SK-N-SH treated with all-trans-retinoic acid at 6 μM for 48 hours (cell line): ENCODE measurements around the gene ACSM3.
"Not testable (repeated sequence)": the region's sequence is repeated elsewhere in the genome, so short reads cannot be mapped to it uniquely, and the experiment has no call there.

ENCODE experiments used
- ATAC-seq: fragments of 200-7000 bp; cut with Tn5 transposase; 3 replicates; pipeline ENCODE4 v1.9.1; 2020; ENCODE audit warnings: mild to moderate bottlenecking, moderate library complexity
- CSDC2 ChIP-seq: fragments of 250-450 bp; sonication (Bioruptor Pico); IDR thresholded peaks from 2 replicates; pipeline ENCODE4 v1.5.0; 2020; ENCODE audit warnings: mild to moderate bottlenecking, moderate library complexity
- ESRRG ChIP-seq: fragments of 250-450 bp; sonication (Bioruptor Pico); IDR thresholded peaks from 2 replicates; pipeline ENCODE4 v1.6.1; 2021; ENCODE audit warnings: mild to moderate bottlenecking
- GLIS3 ChIP-seq: fragments of 250-450 bp; sonication (Bioruptor Pico); IDR thresholded peaks from 2 replicates; pipeline ENCODE4 v1.5.0; 2020; ENCODE audit warnings: mild to moderate bottlenecking, moderate library complexity
- OSR1 ChIP-seq: fragments of 250-450 bp; sonication (Bioruptor Pico); IDR thresholded peaks from 2 replicates; pipeline ENCODE4 v1.8.0; 2022; ENCODE audit warnings: moderate library complexity, mild to moderate bottlenecking, inconsistent platforms
- RARB ChIP-seq: fragments of 250-450 bp; sonication (Bioruptor Pico); IDR thresholded peaks from 2 replicates; pipeline ENCODE4 v1.8.0; 2021; ENCODE audit warnings: mild to moderate bottlenecking, moderate library complexity
- TCF4 ChIP-seq: fragments of 250-450 bp; sonication (Bioruptor Pico); IDR thresholded peaks from 2 replicates; pipeline ENCODE4 v1.8.0; 2021; ENCODE audit warnings: mild to moderate bottlenecking, moderate library complexity, borderline replicate concordance
- TOX ChIP-seq: fragments of 250-450 bp; sonication (Bioruptor Pico); IDR thresholded peaks from 2 replicates; pipeline ENCODE4 v1.8.0; 2021; ENCODE audit warnings: mild to moderate bottlenecking, moderate library complexity, borderline replicate concordance
- ZC3H10 ChIP-seq: fragments of 250-450 bp; sonication (Bioruptor Pico); IDR thresholded peaks from 2 replicates; pipeline ENCODE4 v1.5.1; 2021; ENCODE audit warnings: mild to moderate bottlenecking, moderate library complexity
- ZFP3 ChIP-seq: fragments of 250-450 bp; sonication (Bioruptor Pico); IDR thresholded peaks from 2 replicates; pipeline ENCODE4 v1.5.0; 2020; ENCODE audit warnings: mild to moderate bottlenecking, moderate library complexity
- ZFP30 ChIP-seq: fragments of 450-650 bp; formaldehyde crosslinking; IDR thresholded peaks from 2 replicates; pipeline ENCODE4 v1.5.0; 2022; ENCODE audit warnings: mild to moderate bottlenecking, moderate library complexity
- ZNF565 ChIP-seq: fragments of 450-650 bp; formaldehyde crosslinking; conservative IDR thresholded peaks from 2 replicates; pipeline ENCODE4 v1.5.0; 2020; ENCODE audit warnings: low read depth, mild to moderate bottlenecking, moderate library complexity
- ZNF70 ChIP-seq: fragments of 450-650 bp; formaldehyde crosslinking; IDR thresholded peaks from 2 replicates; pipeline ENCODE4 v1.5.0; 2020; ENCODE audit warnings: mild to moderate bottlenecking, moderate library complexity
- TF ChIP-seq, protein P1 (sequence below): fragments of 250-450 bp; sonication (Bioruptor Pico); IDR thresholded peaks from 2 replicates; pipeline ENCODE4 v1.5.1; 2021; ENCODE audit warnings: mild to moderate bottlenecking, moderate library complexity
- TF ChIP-seq, protein P2 (sequence below): fragments of 250-450 bp; sonication (Bioruptor Pico); IDR thresholded peaks from 2 replicates; pipeline ENCODE4 v1.8.0; 2020; ENCODE audit warnings: mild to moderate bottlenecking, moderate library complexity, borderline replicate concordance
- TF ChIP-seq, protein P3 (sequence below): fragments of 250-450 bp; sonication (Bioruptor Pico); IDR thresholded peaks from 2 replicates; pipeline ENCODE4 v1.8.0; 2021; ENCODE audit warnings: low read depth, mild to moderate bottlenecking, moderate library complexity, borderline replicate concordance
- TF ChIP-seq, protein P4 (sequence below): fragments of 250-450 bp; sonication (Bioruptor Pico); IDR thresholded peaks from 2 replicates; pipeline ENCODE4 v1.5.0; 2020; ENCODE audit warnings: mild to moderate bottlenecking, moderate library complexity
- TF ChIP-seq, protein P5 (sequence below): fragments of 250-450 bp; sonication (Bioruptor Pico); IDR thresholded peaks from 2 replicates; pipeline ENCODE4 v1.5.1; 2020; ENCODE audit warnings: low read depth, mild to moderate bottlenecking, moderate library complexity

ACSM3 gene, protein sequence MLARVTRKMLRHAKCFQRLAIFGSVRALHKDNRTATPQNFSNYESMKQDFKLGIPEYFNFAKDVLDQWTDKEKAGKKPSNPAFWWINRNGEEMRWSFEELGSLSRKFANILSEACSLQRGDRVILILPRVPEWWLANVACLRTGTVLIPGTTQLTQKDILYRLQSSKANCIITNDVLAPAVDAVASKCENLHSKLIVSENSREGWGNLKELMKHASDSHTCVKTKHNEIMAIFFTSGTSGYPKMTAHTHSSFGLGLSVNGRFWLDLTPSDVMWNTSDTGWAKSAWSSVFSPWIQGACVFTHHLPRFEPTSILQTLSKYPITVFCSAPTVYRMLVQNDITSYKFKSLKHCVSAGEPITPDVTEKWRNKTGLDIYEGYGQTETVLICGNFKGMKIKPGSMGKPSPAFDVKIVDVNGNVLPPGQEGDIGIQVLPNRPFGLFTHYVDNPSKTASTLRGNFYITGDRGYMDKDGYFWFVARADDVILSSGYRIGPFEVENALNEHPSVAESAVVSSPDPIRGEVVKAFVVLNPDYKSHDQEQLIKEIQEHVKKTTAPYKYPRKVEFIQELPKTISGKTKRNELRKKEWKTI

DNA sequence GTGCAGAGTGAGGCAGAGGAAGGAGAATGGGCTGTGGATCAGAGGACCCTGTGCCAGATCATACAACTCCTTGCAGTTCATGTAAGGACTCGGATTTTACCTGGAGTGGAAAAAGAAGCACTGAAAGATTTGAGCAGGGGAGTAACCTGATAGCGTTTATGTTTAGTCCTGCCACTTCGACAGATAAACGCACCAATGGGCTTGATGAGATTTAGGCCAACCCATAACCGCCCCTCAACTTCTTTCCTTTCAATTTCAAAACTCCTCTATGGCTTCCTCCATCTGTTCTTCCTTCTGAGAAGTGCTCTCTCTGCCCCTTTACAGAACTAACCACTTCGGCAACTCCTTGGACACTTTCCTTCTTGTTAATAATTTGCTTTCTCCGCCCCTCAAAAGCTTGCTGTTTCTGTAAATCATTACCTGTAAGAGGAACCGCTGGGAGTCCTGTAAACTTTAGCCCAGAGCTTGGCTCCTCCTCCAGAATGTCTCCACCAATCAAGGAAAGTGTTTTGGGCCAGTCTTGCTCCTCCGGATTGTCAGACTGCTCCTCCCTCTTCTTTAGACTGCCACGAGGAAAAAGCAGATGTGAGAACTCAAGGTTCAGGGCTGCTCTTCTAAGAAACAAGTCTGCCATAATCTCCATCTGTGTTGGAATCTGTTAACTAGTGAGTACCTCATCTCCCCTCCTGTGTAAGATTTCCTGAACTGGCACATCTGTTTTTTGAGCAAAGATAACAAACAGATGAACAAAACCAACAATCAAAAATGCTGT, at the start of gene ACSM3:
ACSM3 (plus strand) TSS at position 554 of the 772 bp plus-strand sequence. CDS start 6,021 bp downstream, outside the sequence.
- TF ChIP-seq ZFP30 (CRISPR knock-in tag) (no peak), ZC3H10 (CRISPR knock-in tag) (no peak), OSR1 (CRISPR knock-in tag) (no peak)
- TF ChIP-seq, protein P1, sequence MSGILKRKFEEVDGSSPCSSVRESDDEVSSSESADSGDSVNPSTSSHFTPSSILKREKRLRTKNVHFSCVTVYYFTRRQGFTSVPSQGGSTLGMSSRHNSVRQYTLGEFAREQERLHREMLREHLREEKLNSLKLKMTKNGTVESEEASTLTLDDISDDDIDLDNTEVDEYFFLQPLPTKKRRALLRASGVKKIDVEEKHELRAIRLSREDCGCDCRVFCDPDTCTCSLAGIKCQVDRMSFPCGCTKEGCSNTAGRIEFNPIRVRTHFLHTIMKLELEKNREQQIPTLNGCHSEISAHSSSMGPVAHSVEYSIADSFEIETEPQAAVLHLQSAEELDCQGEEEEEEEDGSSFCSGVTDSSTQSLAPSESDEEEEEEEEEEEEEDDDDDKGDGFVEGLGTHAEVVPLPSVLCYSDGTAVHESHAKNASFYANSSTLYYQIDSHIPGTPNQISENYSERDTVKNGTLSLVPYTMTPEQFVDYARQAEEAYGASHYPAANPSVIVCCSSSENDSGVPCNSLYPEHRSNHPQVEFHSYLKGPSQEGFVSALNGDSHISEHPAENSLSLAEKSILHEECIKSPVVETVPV (CRISPR knock-in tag), result no peak
- peak; percentile 100 for ATAC-seq

DNA sequence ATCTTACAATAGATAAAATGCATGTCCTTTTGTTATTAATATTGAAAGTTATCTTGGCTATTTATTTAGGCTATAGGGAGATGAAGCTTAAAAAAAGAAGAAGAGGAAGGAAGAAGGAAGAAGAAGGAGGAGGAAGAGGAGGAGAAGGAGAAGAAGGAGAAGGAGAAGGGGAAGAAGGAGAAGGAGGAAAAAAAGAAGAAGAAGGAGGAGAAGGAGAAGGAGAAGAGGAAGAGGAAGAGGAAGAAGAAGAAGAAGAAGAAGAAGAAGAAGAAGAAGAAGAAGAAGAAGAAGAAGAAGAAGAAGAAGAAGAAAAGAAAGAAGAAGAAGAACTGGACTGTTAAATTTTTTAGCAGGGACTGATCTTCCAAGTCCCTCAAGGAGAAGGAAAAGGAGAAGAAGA, 46.1 kb upstream of the ACSM3 start:
- not testable (repeated sequence) for ATAC-seq

DNA sequence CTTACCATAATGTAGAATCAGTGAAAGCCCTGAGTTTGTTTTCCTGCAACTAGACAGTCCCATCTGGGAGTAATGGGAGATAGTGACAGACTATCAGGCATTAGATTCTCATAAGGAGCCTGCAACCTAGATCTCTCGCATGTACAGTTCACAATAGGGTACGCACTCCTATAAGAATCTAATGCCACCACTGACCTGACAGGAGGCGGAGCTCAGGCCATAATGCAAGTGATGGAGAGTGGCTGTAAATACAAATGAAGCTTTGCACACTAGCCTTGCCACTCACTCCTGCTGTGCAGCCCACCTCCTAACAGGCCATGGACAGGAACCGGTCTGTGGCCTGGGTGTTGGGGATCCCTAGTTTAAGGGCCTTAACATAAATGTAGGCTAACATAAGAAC, 43.6 kb upstream of the ACSM3 start:
- ATAC-seq, result no peak
- TF ChIP-seq, protein P2, sequence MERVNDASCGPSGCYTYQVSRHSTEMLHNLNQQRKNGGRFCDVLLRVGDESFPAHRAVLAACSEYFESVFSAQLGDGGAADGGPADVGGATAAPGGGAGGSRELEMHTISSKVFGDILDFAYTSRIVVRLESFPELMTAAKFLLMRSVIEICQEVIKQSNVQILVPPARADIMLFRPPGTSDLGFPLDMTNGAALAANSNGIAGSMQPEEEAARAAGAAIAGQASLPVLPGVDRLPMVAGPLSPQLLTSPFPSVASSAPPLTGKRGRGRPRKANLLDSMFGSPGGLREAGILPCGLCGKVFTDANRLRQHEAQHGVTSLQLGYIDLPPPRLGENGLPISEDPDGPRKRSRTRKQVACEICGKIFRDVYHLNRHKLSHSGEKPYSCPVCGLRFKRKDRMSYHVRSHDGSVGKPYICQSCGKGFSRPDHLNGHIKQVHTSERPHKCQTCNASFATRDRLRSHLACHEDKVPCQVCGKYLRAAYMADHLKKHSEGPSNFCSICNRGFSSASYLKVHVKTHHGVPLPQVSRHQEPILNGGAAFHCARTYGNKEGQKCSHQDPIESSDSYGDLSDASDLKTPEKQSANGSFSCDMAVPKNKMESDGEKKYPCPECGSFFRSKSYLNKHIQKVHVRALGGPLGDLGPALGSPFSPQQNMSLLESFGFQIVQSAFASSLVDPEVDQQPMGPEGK (CRISPR knock-in tag), result no peak

DNA sequence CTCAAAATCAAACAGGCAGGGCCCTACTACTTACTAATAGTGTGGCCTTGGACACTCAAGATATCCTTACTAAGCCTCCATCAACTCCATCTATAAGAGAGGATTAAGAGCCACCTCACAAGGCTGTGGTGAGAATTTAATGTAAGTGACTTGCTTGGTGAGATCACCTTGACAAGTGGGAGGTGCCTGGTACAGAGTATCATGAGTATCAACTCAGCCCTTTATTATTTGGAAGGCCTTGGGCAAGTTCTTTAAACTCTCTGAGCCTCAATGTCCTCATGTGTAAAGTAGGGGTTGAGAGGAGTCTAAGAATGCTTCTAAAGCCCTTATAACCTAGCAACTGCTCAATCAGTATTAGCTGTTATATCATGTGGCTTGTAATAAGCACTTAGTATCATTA, 37.2 kb upstream of the ACSM3 start:
- no peak for ATAC-seq
- no peak for TF ChIP-seq CSDC2 (CRISPR knock-in tag)
- TF ChIP-seq OSR1 (CRISPR knock-in tag), result no peak
- no peak for TF ChIP-seq ZNF70 (CRISPR knock-in tag)
- TF ChIP-seq, protein P2 (CRISPR knock-in tag), result no peak
- TF ChIP-seq RARB (CRISPR knock-in tag), result no peak
- TF ChIP-seq ZNF565, result no peak
- no peak for TF ChIP-seq ESRRG (CRISPR knock-in tag)
- no peak for TF ChIP-seq TOX (CRISPR knock-in tag)
- TF ChIP-seq, protein P3, sequence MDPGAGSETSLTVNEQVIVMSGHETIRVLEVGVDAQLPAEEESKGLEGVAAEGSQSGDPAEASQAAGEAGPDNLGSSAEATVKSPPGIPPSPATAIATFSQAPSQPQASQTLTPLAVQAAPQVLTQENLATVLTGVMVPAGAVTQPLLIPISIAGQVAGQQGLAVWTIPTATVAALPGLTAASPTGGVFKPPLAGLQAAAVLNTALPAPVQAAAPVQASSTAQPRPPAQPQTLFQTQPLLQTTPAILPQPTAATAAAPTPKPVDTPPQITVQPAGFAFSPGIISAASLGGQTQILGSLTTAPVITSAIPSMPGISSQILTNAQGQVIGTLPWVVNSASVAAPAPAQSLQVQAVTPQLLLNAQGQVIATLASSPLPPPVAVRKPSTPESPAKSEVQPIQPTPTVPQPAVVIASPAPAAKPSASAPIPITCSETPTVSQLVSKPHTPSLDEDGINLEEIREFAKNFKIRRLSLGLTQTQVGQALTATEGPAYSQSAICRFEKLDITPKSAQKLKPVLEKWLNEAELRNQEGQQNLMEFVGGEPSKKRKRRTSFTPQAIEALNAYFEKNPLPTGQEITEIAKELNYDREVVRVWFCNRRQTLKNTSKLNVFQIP (CRISPR knock-in tag), result no peak
- TF ChIP-seq ZFP30 (CRISPR knock-in tag), result no peak
- TF ChIP-seq ZFP3 (CRISPR knock-in tag), result no peak
- no peak for TF ChIP-seq TCF4
- TF ChIP-seq GLIS3 (CRISPR knock-in tag), result no peak
- TF ChIP-seq, protein P4, sequence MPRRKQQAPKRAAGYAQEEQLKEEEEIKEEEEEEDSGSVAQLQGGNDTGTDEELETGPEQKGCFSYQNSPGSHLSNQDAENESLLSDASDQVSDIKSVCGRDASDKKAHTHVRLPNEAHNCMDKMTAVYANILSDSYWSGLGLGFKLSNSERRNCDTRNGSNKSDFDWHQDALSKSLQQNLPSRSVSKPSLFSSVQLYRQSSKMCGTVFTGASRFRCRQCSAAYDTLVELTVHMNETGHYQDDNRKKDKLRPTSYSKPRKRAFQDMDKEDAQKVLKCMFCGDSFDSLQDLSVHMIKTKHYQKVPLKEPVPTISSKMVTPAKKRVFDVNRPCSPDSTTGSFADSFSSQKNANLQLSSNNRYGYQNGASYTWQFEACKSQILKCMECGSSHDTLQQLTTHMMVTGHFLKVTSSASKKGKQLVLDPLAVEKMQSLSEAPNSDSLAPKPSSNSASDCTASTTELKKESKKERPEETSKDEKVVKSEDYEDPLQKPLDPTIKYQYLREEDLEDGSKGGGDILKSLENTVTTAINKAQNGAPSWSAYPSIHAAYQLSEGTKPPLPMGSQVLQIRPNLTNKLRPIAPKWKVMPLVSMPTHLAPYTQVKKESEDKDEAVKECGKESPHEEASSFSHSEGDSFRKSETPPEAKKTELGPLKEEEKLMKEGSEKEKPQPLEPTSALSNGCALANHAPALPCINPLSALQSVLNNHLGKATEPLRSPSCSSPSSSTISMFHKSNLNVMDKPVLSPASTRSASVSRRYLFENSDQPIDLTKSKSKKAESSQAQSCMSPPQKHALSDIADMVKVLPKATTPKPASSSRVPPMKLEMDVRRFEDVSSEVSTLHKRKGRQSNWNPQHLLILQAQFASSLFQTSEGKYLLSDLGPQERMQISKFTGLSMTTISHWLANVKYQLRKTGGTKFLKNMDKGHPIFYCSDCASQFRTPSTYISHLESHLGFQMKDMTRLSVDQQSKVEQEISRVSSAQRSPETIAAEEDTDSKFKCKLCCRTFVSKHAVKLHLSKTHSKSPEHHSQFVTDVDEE (CRISPR knock-in tag), result no peak
- TF ChIP-seq, protein P5, sequence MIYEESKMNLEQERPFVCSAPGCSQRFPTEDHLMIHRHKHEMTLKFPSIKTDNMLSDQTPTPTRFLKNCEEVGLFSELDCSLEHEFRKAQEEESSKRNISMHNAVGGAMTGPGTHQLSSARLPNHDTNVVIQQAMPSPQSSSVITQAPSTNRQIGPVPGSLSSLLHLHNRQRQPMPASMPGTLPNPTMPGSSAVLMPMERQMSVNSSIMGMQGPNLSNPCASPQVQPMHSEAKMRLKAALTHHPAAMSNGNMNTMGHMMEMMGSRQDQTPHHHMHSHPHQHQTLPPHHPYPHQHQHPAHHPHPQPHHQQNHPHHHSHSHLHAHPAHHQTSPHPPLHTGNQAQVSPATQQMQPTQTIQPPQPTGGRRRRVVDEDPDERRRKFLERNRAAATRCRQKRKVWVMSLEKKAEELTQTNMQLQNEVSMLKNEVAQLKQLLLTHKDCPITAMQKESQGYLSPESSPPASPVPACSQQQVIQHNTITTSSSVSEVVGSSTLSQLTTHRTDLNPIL, result no peak
